SK-N-SH (cell line): ENCODE measurements around the gene LMNB1.

ENCODE experiments used
- ELF1 ChIP-seq: IDR thresholded peaks from 2 replicates; pipeline ENCODE4 v1.4.0; 2012
- EP300 ChIP-seq, 2 experiments: IDR thresholded peaks; 2 replicates each; pipeline versions ENCODE4 v1.4.0 to v1.6.1; 2012; ENCODE audit warnings: borderline replicate concordance in 1 of 2, low read depth in 1 of 2, low read length in 1 of 2
- EZH2phosphoT487 ChIP-seq: fragments of 200-600 bp; sonication (generic); IDR thresholded peaks from 2 replicates; pipeline ENCODE4 v1.6.1; 2017; ENCODE audit warnings: low read depth, mixed run types, mild to moderate bottlenecking, antibody characterized with exemption, moderate library complexity, borderline replicate concordance
- RAD21 ChIP-seq: IDR thresholded peaks from 2 replicates; pipeline ENCODE4 v1.6.1; 2012; ENCODE audit warnings: mild to moderate bottlenecking, low read length
- SIN3A ChIP-seq: IDR thresholded peaks from 2 replicates; pipeline ENCODE4 v1.6.1; 2012; ENCODE audit warnings: low read depth, mild to moderate bottlenecking, low read length, moderate library complexity, borderline replicate concordance
- SMC3 ChIP-seq: IDR thresholded peaks from 2 replicates; pipeline ENCODE4 v1.6.1; 2012; ENCODE audit warnings: low read depth, low read length, improper control_type of control experiment
- TAF1 ChIP-seq: IDR thresholded peaks from 2 replicates; pipeline ENCODE4 v1.6.1; 2012; ENCODE audit warnings: low read depth, mild to moderate bottlenecking, low read length, moderate library complexity, borderline replicate concordance
- TEAD4 ChIP-seq: IDR thresholded peaks from 2 replicates; pipeline ENCODE4 v1.4.0; 2012; ENCODE audit warnings: mild to moderate bottlenecking, borderline replicate concordance; ENCODE audit not compliant: insufficient read depth
- TF ChIP-seq, protein P1 (sequence below): fragments of 200-600 bp; sonication (generic); IDR thresholded peaks from 2 replicates; pipeline ENCODE4 v1.6.1; 2017; ENCODE audit warnings: antibody characterized with exemption, mild to moderate bottlenecking, moderate library complexity
- TF ChIP-seq, protein P2 (sequence below): IDR thresholded peaks from 2 replicates; pipeline ENCODE4; 2012
- TF ChIP-seq, protein P3 (sequence below): IDR thresholded peaks from 2 replicates; pipeline ENCODE4 v1.4.0; 2012; ENCODE audit warnings: low read depth

DNA sequence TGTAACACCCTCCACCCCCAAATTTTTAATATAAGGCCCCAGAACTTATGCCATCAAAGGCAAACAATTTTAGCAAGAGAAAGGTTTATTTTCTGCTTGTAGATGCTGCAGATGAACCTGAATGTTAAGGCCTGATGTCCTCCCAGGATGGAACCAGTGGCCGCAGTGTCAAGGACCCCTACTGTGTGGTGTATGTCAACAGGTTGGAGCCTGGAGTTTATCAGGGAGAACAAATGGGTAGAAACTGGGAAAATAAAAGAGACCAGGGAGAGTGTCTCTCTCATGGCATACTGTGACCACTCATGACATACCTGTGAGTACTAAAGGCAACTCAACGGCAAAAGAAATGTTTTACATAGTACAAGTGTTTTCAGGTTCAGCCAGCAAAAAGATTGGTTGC, 34.5 kb upstream of the LMNB1 start:
- TF ChIP-seq, protein P1, sequence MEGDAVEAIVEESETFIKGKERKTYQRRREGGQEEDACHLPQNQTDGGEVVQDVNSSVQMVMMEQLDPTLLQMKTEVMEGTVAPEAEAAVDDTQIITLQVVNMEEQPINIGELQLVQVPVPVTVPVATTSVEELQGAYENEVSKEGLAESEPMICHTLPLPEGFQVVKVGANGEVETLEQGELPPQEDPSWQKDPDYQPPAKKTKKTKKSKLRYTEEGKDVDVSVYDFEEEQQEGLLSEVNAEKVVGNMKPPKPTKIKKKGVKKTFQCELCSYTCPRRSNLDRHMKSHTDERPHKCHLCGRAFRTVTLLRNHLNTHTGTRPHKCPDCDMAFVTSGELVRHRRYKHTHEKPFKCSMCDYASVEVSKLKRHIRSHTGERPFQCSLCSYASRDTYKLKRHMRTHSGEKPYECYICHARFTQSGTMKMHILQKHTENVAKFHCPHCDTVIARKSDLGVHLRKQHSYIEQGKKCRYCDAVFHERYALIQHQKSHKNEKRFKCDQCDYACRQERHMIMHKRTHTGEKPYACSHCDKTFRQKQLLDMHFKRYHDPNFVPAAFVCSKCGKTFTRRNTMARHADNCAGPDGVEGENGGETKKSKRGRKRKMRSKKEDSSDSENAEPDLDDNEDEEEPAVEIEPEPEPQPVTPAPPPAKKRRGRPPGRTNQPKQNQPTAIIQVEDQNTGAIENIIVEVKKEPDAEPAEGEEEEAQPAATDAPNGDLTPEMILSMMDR = no peak
- TF ChIP-seq SIN3A (no peak), ELF1 (no peak), RAD21 (no peak), TEAD4 (no peak), TAF1 (no peak), EZH2phosphoT487 (no peak), EP300 (IDR thresholded peaks at IDR 0.05; ENCODE audit: borderline replicate concordance in 1 of 2, low read depth in 1 of 2, low read length in 1 of 2) (no peak), SMC3 (no peak)
- TF ChIP-seq, protein P2, sequence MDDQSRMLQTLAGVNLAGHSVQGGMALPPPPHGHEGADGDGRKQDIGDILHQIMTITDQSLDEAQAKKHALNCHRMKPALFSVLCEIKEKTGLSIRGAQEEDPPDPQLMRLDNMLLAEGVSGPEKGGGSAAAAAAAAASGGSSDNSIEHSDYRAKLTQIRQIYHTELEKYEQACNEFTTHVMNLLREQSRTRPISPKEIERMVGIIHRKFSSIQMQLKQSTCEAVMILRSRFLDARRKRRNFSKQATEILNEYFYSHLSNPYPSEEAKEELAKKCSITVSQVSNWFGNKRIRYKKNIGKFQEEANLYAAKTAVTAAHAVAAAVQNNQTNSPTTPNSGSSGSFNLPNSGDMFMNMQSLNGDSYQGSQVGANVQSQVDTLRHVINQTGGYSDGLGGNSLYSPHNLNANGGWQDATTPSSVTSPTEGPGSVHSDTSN = no peak
- TF ChIP-seq, protein P3, sequence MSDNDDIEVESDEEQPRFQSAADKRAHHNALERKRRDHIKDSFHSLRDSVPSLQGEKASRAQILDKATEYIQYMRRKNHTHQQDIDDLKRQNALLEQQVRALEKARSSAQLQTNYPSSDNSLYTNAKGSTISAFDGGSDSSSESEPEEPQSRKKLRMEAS = no peak
